CD4-positive, alpha-beta T cell treated with Interleukin-21 for 1 hour (primary cell): Measurements from ENCODE around the gene ASB16.
A peak's percentile ranks its signal among the peaks of the same experiment; 100 is the strongest.
"Not testable (repeated sequence)": the region's sequence is repeated elsewhere in the genome, so short reads cannot be mapped to it uniquely, and the experiment has no call there.

Experiments used
- DNase-seq: peaks from one replicate; pipeline ENCODE4 v3.0.0-alpha.2; 2020

The ASB16 gene

GRCh38 chr17:44147812-44148211 is 22.7 kb upstream of the ASB16 start:
- DNase-seq: no peak

- DNase-seq: not testable (repeated sequence)
Observed at GRCh38 chr17:44149066-44149465, 21.4 kb upstream of the ASB16 start.

- DNase-seq: no peak
Observed at GRCh38 chr17:44149750-44150329, 20.7 kb upstream of the ASB16 start.

GRCh38 chr17:44152875-44153274 is 17.6 kb upstream of the ASB16 start:
- no peak for DNase-seq

GRCh38 chr17:44155488-44155887 is 15.0 kb upstream of the ASB16 start:
- DNase-seq: no peak

- peak; percentile 60 for DNase-seq
Observed at GRCh38 chr17:44159519-44160210, 10.8 kb upstream of the ASB16 start.

- no peak for DNase-seq
Observed at GRCh38 chr17:44164476-44164875, 6.0 kb upstream of the ASB16 start.

GRCh38 chr17:44167181-44167861 is 3.2 kb upstream of the ASB16 start:
- DNase-seq: no peak

- no peak for DNase-seq
Observed at GRCh38 chr17:44170135-44170498, 387 bp upstream of the ASB16 start.

- DNase-seq: no peak
Observed at GRCh38 chr17:44171931-44172455, 1.5 kb downstream of the ASB16 start.

GRCh38 chr17:44174427-44174826 is 3.9 kb downstream of the ASB16 start:
- DNase-seq: no peak

GRCh38 chr17:44176257-44176656 is 5.8 kb downstream of the ASB16 start:
- no peak for DNase-seq

- no peak for DNase-seq
Observed at GRCh38 chr17:44176671-44177501, 6.4 kb downstream of the ASB16 start.

GRCh38 chr17:44177640-44178039 is 7.1 kb downstream of the ASB16 start:
- DNase-seq: no peak

GRCh38 chr17:44178133-44178532 is 7.6 kb downstream of the ASB16 start:
- DNase-seq: no peak

- no peak for DNase-seq
Observed at GRCh38 chr17:44183024-44183423, 12.5 kb downstream of the ASB16 start.

- DNase-seq: no peak
Observed at GRCh38 chr17:44184212-44184810, 13.8 kb downstream of the ASB16 start.

- peak; percentile 99 for DNase-seq
Observed at GRCh38 chr17:44186307-44187130, 16.0 kb downstream of the ASB16 start, which contains the start of gene TMUB2. TSS of gene TMUB2 (plus strand) at chr17:44186972. CDS start at chr17:44187709, 737 bp downstream.

- peak; percentile 69 for DNase-seq
Observed at GRCh38 chr17:44187131-44187899, 16.8 kb downstream of the ASB16 start.

- DNase-seq: no peak
Observed at GRCh38 chr17:44188576-44189403, 18.3 kb downstream of the ASB16 start.
